Liver (tissue), 3 donors: ENCODE data around the gene PCCB.

Source experiments
- ATF3 ChIP-seq: IDR thresholded peaks from 2 replicates; pipeline ENCODE4 v1.6.1; 2016; ENCODE audit warnings: antibody characterized with exemption
- CTCF ChIP-seq: fragments of 150-350 bp; IDR thresholded peaks from 2 replicates; pipeline ENCODE4 v1.5.1; 2017; ENCODE audit warnings: improper control_type of control experiment, low read depth, low read length; ENCODE audit not compliant: missing input control
- EGR1 ChIP-seq, 2 donors: IDR thresholded peaks; 2 replicates each; pipeline ENCODE4 v1.6.1; 2016 to 2018; ENCODE audit warnings: antibody characterized with exemption in 2 of 2, low read depth in 2 of 2
- FOXA1 ChIP-seq: IDR thresholded peaks from 2 replicates; pipeline ENCODE4 v1.6.1; 2016; ENCODE audit warnings: antibody characterized with exemption
- MAX ChIP-seq: IDR thresholded peaks from 2 replicates; pipeline ENCODE4 v1.6.1; 2016; ENCODE audit warnings: antibody characterized with exemption
- REST ChIP-seq: IDR thresholded peaks from 2 replicates; pipeline ENCODE4 v1.6.1; 2016; ENCODE audit warnings: antibody characterized with exemption, mild to moderate bottlenecking
- RXRA ChIP-seq, 2 donors: IDR thresholded peaks; 2 replicates each; pipeline ENCODE4 v1.6.1; 2017 to 2018; ENCODE audit warnings: antibody characterized with exemption in 2 of 2, mild to moderate bottlenecking in 1 of 2
- SP1 ChIP-seq: IDR thresholded peaks from 2 replicates; pipeline ENCODE4 v1.6.1; 2018; ENCODE audit warnings: antibody characterized with exemption, mild to moderate bottlenecking
- TAF1 ChIP-seq: conservative IDR thresholded peaks from 2 replicates; pipeline ENCODE4 v1.6.1; 2016; ENCODE audit warnings: antibody characterized with exemption, mild to moderate bottlenecking
- YY1 ChIP-seq: IDR thresholded peaks from 2 replicates; pipeline ENCODE4 v1.6.1; 2016; ENCODE audit warnings: antibody characterized with exemption, mild to moderate bottlenecking
- ZBTB33 ChIP-seq: IDR thresholded peaks from 2 replicates; pipeline ENCODE4 v1.6.1; 2016; ENCODE audit warnings: antibody characterized with exemption
- donor health status: healthy.
- donor health status: healthy.

- TF ChIP-seq CTCF: no peak
- TF ChIP-seq FOXA1: no peak
- no peak for TF ChIP-seq REST
- no peak for TF ChIP-seq EGR1 (IDR thresholded peaks at IDR 0.05; ENCODE audit: low read depth in 2 of 2)
- TF ChIP-seq SP1: no peak
- TF ChIP-seq ATF3: no peak
- TF ChIP-seq RXRA (IDR thresholded peaks at IDR 0.05): no peak
- TF ChIP-seq MAX: no peak
- no peak for TF ChIP-seq TAF1
- TF ChIP-seq ZBTB33: no peak
- no peak for TF ChIP-seq YY1
Observed at GRCh38 chr3:136330900-136331299, 80.8 kb downstream of the PCCB start.
